Measurements from ENCODE around the gene TRPM1. TPM values are rescaled to one million over a fixed set of nuclear protein-coding genes. Genes with fewer than 3 reads are reported as not detected.

TRPM1 gene
- total RNA-seq, 1 donor from 2014 or later, result not detected

GRCh38 chr15:31147456-31147855 lies 45.9 kb upstream of the TRPM1 start:
- Histone ChIP-seq H3K4me3 (ENCODE audit: insufficient read depth, low read depth, low read length) (no peak overlapping the region), H3K9ac (ENCODE audit: low read length) (no peak overlapping the region), H3K27me3 (ENCODE audit: insufficient read depth, low read length) (peaks cover 9% of the 10 kb centered on the region), H3K9me3 (ENCODE audit: insufficient read depth, low read depth, low read length) (no peaks in the 10 kb centered on the region), H3K4me2 (ENCODE audit: low read length) (no peak overlapping the region), H3K36me3 (ENCODE audit: insufficient read depth, low read length) (no peaks in the 10 kb centered on the region), H2AFZ (ENCODE audit: low read depth, low read length) (no peak overlapping the region), H3K27ac (ENCODE audit: low read depth, low read length) (no peak overlapping the region), H3K4me1 (ENCODE audit: insufficient read depth, low read length) (no peaks in the 10 kb centered on the region), H4K20me1 (ENCODE audit: insufficient read depth, low read length) (no peaks in the 10 kb centered on the region), H3K79me2 (ENCODE audit: insufficient read depth, low read length) (no peaks in the 10 kb centered on the region)
- FAIRE-seq (no peak), DNase-seq (ENCODE audit: low read depth) (no peak)
- Mint-ChIP-seq H3K9me3 (ENCODE audit: unreplicated experiment) (peaks cover 3% of the 10 kb centered on the region), H3K27me3 (ENCODE audit: low read depth, unreplicated experiment) (peaks cover 19% of the 10 kb centered on the region), H3K27ac (ENCODE audit: unreplicated experiment) (no peak overlapping the region), H3K4me1 (ENCODE audit: low read depth, unreplicated experiment) (peaks cover 3% of the 10 kb centered on the region), H3K4me3 (ENCODE audit: unreplicated experiment) (no peak overlapping the region), H3K36me3 (ENCODE audit: low read depth, unreplicated experiment) (no peaks in the 10 kb centered on the region)
- no peak for TF ChIP-seq EZH2 (IDR thresholded peaks at IDR 0.05; ENCODE audit: insufficient read depth, low read length)
- no peak for TF ChIP-seq CTCF (IDR thresholded peaks at IDR 0.05; ENCODE audit: insufficient read depth, low read depth, low read length)

- Mint-ChIP-seq H3K4me1 (ENCODE audit: low read depth, unreplicated experiment) (peaks cover 3% of the 10 kb centered on the region), H3K36me3 (ENCODE audit: low read depth, unreplicated experiment) (no peaks in the 10 kb centered on the region), H3K27ac (ENCODE audit: unreplicated experiment) (no peak overlapping the region), H3K4me3 (ENCODE audit: unreplicated experiment) (no peak overlapping the region), H3K27me3 (ENCODE audit: low read depth, unreplicated experiment) (peaks cover 19% of the 10 kb centered on the region), H3K9me3 (ENCODE audit: unreplicated experiment) (peaks cover 3% of the 10 kb centered on the region)
- TF ChIP-seq EZH2 (IDR thresholded peaks at IDR 0.05; ENCODE audit: insufficient read depth, low read length) (no peak), CTCF (IDR thresholded peaks at IDR 0.05; ENCODE audit: insufficient read depth, low read depth, low read length) (no peak)
- H3K9ac ChIP-seq (ENCODE audit: low read length), result no peak overlapping the region
- no peak overlapping the region for H2AFZ ChIP-seq (ENCODE audit: low read depth, low read length)
- H3K4me1 ChIP-seq (ENCODE audit: insufficient read depth, low read length), result no peaks in the 10 kb centered on the region
- FAIRE-seq, result no peak
- H3K27me3 ChIP-seq (ENCODE audit: insufficient read depth, low read length), result peaks cover 6% of the 10 kb centered on the region
- H3K9me3 ChIP-seq (ENCODE audit: insufficient read depth, low read depth, low read length), result no peaks in the 10 kb centered on the region
- H3K4me2 ChIP-seq (ENCODE audit: low read length), result no peak overlapping the region
- H3K79me2 ChIP-seq (ENCODE audit: insufficient read depth, low read length), result no peaks in the 10 kb centered on the region
- H4K20me1 ChIP-seq (ENCODE audit: insufficient read depth, low read length), result no peaks in the 10 kb centered on the region
- H3K36me3 ChIP-seq (ENCODE audit: insufficient read depth, low read length), result no peaks in the 10 kb centered on the region
- no peak overlapping the region for H3K27ac ChIP-seq (ENCODE audit: low read depth, low read length)
- peak; percentile 15 for DNase-seq (ENCODE audit: low read depth)
- H3K4me3 ChIP-seq (ENCODE audit: insufficient read depth, low read depth, low read length), result no peak overlapping the region
Measured at GRCh38 chr15:31145271-31145911, 43.9 kb upstream of the TRPM1 start.

GRCh38 chr15:31141792-31142191 lies 40.3 kb upstream of the TRPM1 start:
- H3K4me1 ChIP-seq (ENCODE audit: insufficient read depth, low read length), result no peaks in the 10 kb centered on the region
- no peak overlapping the region for H3K4me2 ChIP-seq (ENCODE audit: low read length)
- no peak overlapping the region for H3K27ac ChIP-seq (ENCODE audit: low read depth, low read length)
- no peak overlapping the region for H3K27ac Mint-ChIP-seq (ENCODE audit: unreplicated experiment)
- no peaks in the 10 kb centered on the region for H3K27me3 Mint-ChIP-seq (ENCODE audit: low read depth, unreplicated experiment)
- no peak overlapping the region for H3K4me3 Mint-ChIP-seq (ENCODE audit: unreplicated experiment)
- no peaks in the 10 kb centered on the region for H3K9me3 ChIP-seq (ENCODE audit: insufficient read depth, low read depth, low read length)
- peaks cover 3% of the 10 kb centered on the region for H3K4me1 Mint-ChIP-seq (ENCODE audit: low read depth, unreplicated experiment)
- no peaks in the 10 kb centered on the region for H3K79me2 ChIP-seq (ENCODE audit: insufficient read depth, low read length)
- H3K27me3 ChIP-seq (ENCODE audit: insufficient read depth, low read length), result no peaks in the 10 kb centered on the region
- no peak overlapping the region for H3K4me3 ChIP-seq (ENCODE audit: insufficient read depth, low read depth, low read length)
- H3K36me3 Mint-ChIP-seq (ENCODE audit: low read depth, unreplicated experiment), result no peaks in the 10 kb centered on the region
- DNase-seq (ENCODE audit: low read depth), result no peak
- peaks cover 3% of the 10 kb centered on the region for H3K9me3 Mint-ChIP-seq (ENCODE audit: unreplicated experiment)
- no peak overlapping the region for H2AFZ ChIP-seq (ENCODE audit: low read depth, low read length)
- no peak for FAIRE-seq
- H4K20me1 ChIP-seq (ENCODE audit: insufficient read depth, low read length), result no peaks in the 10 kb centered on the region
- TF ChIP-seq CTCF (IDR thresholded peaks at IDR 0.05; ENCODE audit: insufficient read depth, low read depth, low read length), result no peak
- TF ChIP-seq EZH2 (IDR thresholded peaks at IDR 0.05; ENCODE audit: insufficient read depth, low read length), result no peak
- no peak overlapping the region for H3K9ac ChIP-seq (ENCODE audit: low read length)
- no peaks in the 10 kb centered on the region for H3K36me3 ChIP-seq (ENCODE audit: insufficient read depth, low read length)

Data from astrocyte (in vitro differentiated cells and primary cell).